MM.1S (cell line): ENCODE data around the gene MGME1.

ENCODE experiments used
- DNase-seq: peaks from one replicate; pipeline ENCODE4 v3.0.0-alpha.2; 2015
- H2AFZ ChIP-seq: fragments of 300-600 bp; sonication (generic); 2 replicates; pipeline ENCODE4 v1.6.0; 2016; ENCODE audit warnings: antibody characterized with exemption, low read length
- H3F3A ChIP-seq: fragments of 300-600 bp; sonication (generic); 2 replicates; pipeline ENCODE4 v1.6.1; 2016; ENCODE audit warnings: mild to moderate bottlenecking, antibody characterized with exemption, low read length, moderate library complexity, mixed read lengths; ENCODE audit not compliant: insufficient read depth
- H3K27ac ChIP-seq: fragments of 300-600 bp; sonication (generic); 2 replicates; pipeline ENCODE4 v1.5.1; 2016; ENCODE audit warnings: mild to moderate bottlenecking, low read length
- H3K27me3 ChIP-seq: fragments of 300-600 bp; sonication (generic); replicated peaks from 2 replicates; pipeline ENCODE4 v1.6.0; 2016; ENCODE audit warnings: low read length; ENCODE audit not compliant: insufficient read depth
- H3K36me3 ChIP-seq: fragments of 300-600 bp; sonication (generic); replicated peaks from 2 replicates; pipeline ENCODE4 v1.6.1; 2016; ENCODE audit warnings: mild to moderate bottlenecking, low read length, mixed read lengths; ENCODE audit not compliant: insufficient read depth
- H3K4me1 ChIP-seq: fragments of 300-600 bp; sonication (generic); 2 replicates; pipeline ENCODE4 v1.6.1; 2016; ENCODE audit warnings: low read length, mixed read lengths
- H3K4me2 ChIP-seq: fragments of 300-600 bp; sonication (generic); 2 replicates; pipeline ENCODE4 v1.6.0; 2016; ENCODE audit warnings: low read depth, low read length
- H3K4me3 ChIP-seq: fragments of 300-600 bp; sonication (generic); 2 replicates; pipeline ENCODE4 v1.5.1; 2016; ENCODE audit warnings: low read length, mixed read lengths
- H3K79me2 ChIP-seq: fragments of 300-600 bp; sonication (generic); 2 replicates; pipeline ENCODE4 v1.6.1; 2016; ENCODE audit warnings: mixed run types, low read length, mixed read lengths
- H3K9ac ChIP-seq: fragments of 300-600 bp; sonication (generic); 2 replicates; pipeline ENCODE4 v1.6.1; 2016; ENCODE audit warnings: low read length, mixed read lengths
- H3K9me2 ChIP-seq: fragments of 300-600 bp; sonication (generic); replicated peaks from 2 replicates; pipeline ENCODE4 v1.6.1; 2016; ENCODE audit warnings: mild to moderate bottlenecking, low read length, mixed read lengths; ENCODE audit not compliant: insufficient read depth
- H3K9me3 ChIP-seq: fragments of 300-600 bp; sonication (generic); replicated peaks from 2 replicates; pipeline ENCODE4 v1.6.1; 2016; ENCODE audit warnings: mild to moderate bottlenecking, low read length, mixed read lengths; ENCODE audit not compliant: insufficient read depth
- H4K20me1 ChIP-seq: fragments of 300-600 bp; sonication (generic); 2 replicates; pipeline ENCODE4 v1.6.1; 2016; ENCODE audit warnings: mild to moderate bottlenecking, low read length, moderate library complexity, mixed read lengths; ENCODE audit not compliant: insufficient read depth
- CTCF ChIP-seq: fragments of 300-600 bp; sonication (generic); IDR thresholded peaks from 2 replicates; pipeline ENCODE4 v1.5.1; 2016; ENCODE audit warnings: antibody characterized with exemption, low read length, mixed read lengths
- EZH2 ChIP-seq: fragments of 300-600 bp; sonication (generic); optimal IDR thresholded peaks from 2 replicates; pipeline ENCODE3; 2017; ENCODE audit warnings: low read depth, mild to moderate bottlenecking, antibody characterized with exemption, low read length, mixed read lengths
- EZH2phosphoT487 ChIP-seq: fragments of 300-600 bp; sonication (generic); IDR thresholded peaks from 2 replicates; pipeline ENCODE4 v1.6.1; 2018; ENCODE audit warnings: antibody characterized with exemption, low read length

The MGME1 gene

GRCh38 chr20:17972121-17972520 lies 3.3 kb downstream of the MGME1 start:
- Histone ChIP-seq H3F3A (peaks cover 39% of the 10 kb centered on the region), H3K79me2 (peaks cover 80% of the 10 kb centered on the region), H3K4me1 (0 out of 2 replicates have a peak, but pooled peaks cover 7% of the 10 kb centered on the region), H3K36me3 (0 out of 2 replicates have a peak, but pooled peaks cover 3% of the 10 kb centered on the region), H3K9me3 (no peaks in the 10 kb centered on the region), H3K9ac (peak overlapping the region; percentile 99; the same call in 1 of the 2 replicates), H3K9me2 (no peaks in the 10 kb centered on the region), H4K20me1 (no peaks in the 10 kb centered on the region), H3K4me2 (peak overlapping the region; percentile 85), H2AFZ (no peak overlapping the region), H3K27ac (peak overlapping the region; percentile 99; the same call in 1 of the 2 replicates), H3K27me3 (no peaks in the 10 kb centered on the region), H3K4me3 (peak overlapping the region; percentile 97)
- no peak for DNase-seq
- TF ChIP-seq EZH2phosphoT487 (no peak), CTCF (no peak), EZH2 (no peak)

DNA sequence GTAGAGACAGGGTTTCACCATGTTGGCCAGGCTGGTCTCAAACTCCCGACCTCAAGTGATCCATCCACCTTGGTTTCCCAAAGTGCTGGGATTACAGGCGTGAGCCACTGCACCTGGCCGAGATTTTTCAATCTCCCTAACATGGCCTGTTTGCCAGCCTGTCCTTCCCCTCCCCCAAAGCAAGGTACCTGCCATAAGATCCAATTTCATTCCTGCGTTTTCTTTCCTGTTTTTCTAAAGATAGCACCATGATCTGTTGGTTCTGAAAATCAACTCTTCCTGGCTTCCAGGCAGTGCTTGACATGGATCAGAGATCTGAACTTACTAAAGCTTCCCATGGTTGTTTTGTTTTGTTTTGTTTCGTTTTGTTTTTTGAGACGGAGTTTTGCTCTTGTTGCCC lies 7.5 kb downstream of the MGME1 start:
- no peak for DNase-seq
- TF ChIP-seq CTCF = no peak
- TF ChIP-seq EZH2 = no peak
- TF ChIP-seq EZH2phosphoT487 = no peak
- H2AFZ ChIP-seq = no peak overlapping the region
- no peak overlapping the region for H3K4me2 ChIP-seq
- no peaks in the 10 kb centered on the region for H3K9me3 ChIP-seq
- 0 out of 2 replicates have a peak, but pooled peaks cover 3% of the 10 kb centered on the region for H3K36me3 ChIP-seq
- no peaks in the 10 kb centered on the region for H3K9me2 ChIP-seq
- H3K27me3 ChIP-seq = no peaks in the 10 kb centered on the region
- peaks cover 4% of the 10 kb centered on the region; the same call in 1 of the 2 replicates for H3F3A ChIP-seq
- no peak overlapping the region for H3K27ac ChIP-seq
- H3K9ac ChIP-seq = no peak overlapping the region
- H3K4me1 ChIP-seq = 0 out of 2 replicates have a peak, but pooled peaks cover 6% of the 10 kb centered on the region
- H3K4me3 ChIP-seq = no peak overlapping the region
- peaks cover 47% of the 10 kb centered on the region for H3K79me2 ChIP-seq
- H4K20me1 ChIP-seq = no peaks in the 10 kb centered on the region

DNA sequence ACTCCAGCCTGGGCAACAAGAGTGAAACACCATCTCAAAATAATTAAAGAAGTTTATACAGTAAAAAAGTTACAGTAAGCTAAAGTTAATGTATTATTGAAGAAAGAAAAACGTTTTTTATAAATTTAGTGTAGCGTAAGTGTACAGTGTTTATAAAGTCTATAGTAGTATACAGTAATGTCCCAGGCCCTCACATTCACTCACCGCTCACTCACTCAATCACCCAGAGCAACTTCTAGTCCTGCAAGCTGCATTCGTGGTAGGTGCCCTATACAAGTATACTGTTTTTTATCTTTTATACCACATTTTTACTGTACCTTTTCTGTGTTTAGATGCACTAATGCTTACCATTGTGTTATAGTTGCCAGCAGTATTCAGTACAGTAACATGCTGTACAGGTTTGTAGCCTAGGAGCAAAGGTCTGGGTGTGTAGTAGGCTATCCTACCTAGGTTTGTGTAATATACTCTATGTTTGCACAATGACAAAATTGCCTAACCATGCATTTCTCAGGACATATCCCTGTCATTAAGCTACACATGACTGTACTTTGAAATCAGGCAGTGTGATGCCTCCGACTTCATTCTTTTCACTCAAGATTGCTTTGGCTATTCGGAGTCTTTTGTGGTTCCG lies 16.7 kb downstream of the MGME1 start:
- Histone ChIP-seq H2AFZ (no peak overlapping the region), H3K4me3 (no peak overlapping the region), H3K27me3 (no peaks in the 10 kb centered on the region), H4K20me1 (no peaks in the 10 kb centered on the region), H3K27ac (no peak overlapping the region), H3K4me1 (no peaks in the 10 kb centered on the region), H3K4me2 (no peak overlapping the region), H3K9ac (no peak overlapping the region), H3K9me2 (no peaks in the 10 kb centered on the region), H3K9me3 (no peaks in the 10 kb centered on the region), H3K79me2 (peaks cover 23% of the 10 kb centered on the region), H3K36me3 (no peaks in the 10 kb centered on the region), H3F3A (no peaks in the 10 kb centered on the region)
- no peak for DNase-seq
- TF ChIP-seq EZH2 = no peak
- TF ChIP-seq EZH2phosphoT487 = no peak
- TF ChIP-seq CTCF = no peak
